Muscle layer of duodenum (tissue), 2 donors: ENCODE data around the gene KIF18B.

Experiments
- H3K27ac ChIP-seq: one replicate; pipeline ENCODE4 v1.7.0; 2013; ENCODE audit warnings: mild to moderate bottlenecking, low read length
- H3K27me3 ChIP-seq: one replicate; pipeline ENCODE4 v1.7.0; 2013; ENCODE audit warnings: low read depth, mild to moderate bottlenecking, control low read depth, low read length
- H3K36me3 ChIP-seq, 2 donors: one replicate each; pipeline ENCODE4 v1.7.0; 2013; ENCODE audit warnings: low read length in 2 of 2, control low read depth in 1 of 2, mild to moderate bottlenecking in 1 of 2; ENCODE audit not compliant: insufficient read depth in 2 of 2, control insufficient read depth in 1 of 2
- H3K4me1 ChIP-seq, 2 donors: one replicate each; pipeline ENCODE4 v1.7.0; 2013; ENCODE audit warnings: low read length in 2 of 2, mild to moderate bottlenecking in 2 of 2, control low read depth in 1 of 2, moderate library complexity in 1 of 2; ENCODE audit not compliant: insufficient read depth in 2 of 2, control insufficient read depth in 1 of 2
- H3K4me3 ChIP-seq, 2 donors: one replicate each; pipeline ENCODE4 v1.7.0; 2013; ENCODE audit warnings: low read length in 2 of 2, low read depth in 1 of 2, mild to moderate bottlenecking in 1 of 2
- H3K9me3 ChIP-seq, 2 donors: one replicate each; pipeline ENCODE4 v1.7.0; 2013; ENCODE audit warnings: low read length in 2 of 2, control low read depth in 1 of 2, mild to moderate bottlenecking in 1 of 2; ENCODE audit not compliant: control insufficient read depth in 1 of 2
- donor health status: healthy.

Gene KIF18B

DNA sequence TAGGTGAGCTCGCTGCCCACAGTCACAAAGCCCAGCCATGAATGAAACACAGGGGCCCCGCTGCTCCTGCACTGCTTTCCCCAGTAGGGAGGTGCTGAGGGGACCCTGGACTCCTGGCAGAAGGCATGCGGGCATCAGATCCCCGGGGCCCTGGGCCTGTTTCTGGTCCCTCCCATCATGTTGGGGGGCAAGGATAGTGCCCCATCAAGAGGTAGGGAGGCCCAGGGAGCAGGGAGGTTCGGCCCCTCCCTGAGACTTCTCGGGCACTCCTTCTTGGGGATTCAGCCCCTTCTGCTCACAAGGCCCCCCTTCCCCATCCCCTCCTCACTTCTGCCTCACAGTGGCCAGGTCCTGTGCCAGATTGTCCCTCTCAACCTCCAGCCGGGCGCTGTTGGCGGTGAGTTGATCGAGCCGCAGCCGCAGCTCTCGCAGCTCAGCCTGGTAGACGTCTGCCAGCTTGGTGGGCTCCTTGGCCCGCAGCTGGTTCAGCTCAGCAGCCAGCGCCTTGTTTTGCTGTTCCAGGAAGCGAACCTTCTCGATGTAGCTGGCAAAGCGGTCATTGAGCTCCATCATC is 32.8 kb downstream of the KIF18B start:
- Histone ChIP-seq H3K9me3 (no peaks in the 10 kb centered on the region), H3K27ac (no peak overlapping the region), H3K36me3 (no peaks in the 10 kb centered on the region), H3K4me3 (no peak overlapping the region), H3K27me3 (peaks cover 4% of the 10 kb centered on the region), H3K4me1 (peaks cover 0 to 13% of the 10 kb centered on the region in 2 donors)

DNA sequence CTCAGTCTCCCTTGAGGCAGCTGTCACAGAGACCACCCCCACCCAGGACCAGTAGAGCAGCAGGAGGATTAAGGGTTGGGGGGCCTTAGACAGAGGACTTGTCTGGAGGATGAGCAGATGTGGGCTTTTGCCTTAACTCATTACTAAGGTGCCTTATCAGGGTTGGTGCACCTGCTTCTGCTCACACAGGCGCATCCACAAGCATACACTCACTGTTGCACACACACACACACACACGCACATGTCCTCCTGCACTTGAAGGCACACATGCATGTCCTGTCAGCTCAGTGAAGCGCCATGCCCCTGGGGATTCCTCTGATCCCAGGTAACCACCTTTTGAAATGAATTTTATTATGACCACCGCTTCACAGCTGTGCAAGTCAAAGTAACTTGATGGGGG is 33.4 kb downstream of the KIF18B start:
- H3K27me3 ChIP-seq = peaks cover 4% of the 10 kb centered on the region

DNA sequence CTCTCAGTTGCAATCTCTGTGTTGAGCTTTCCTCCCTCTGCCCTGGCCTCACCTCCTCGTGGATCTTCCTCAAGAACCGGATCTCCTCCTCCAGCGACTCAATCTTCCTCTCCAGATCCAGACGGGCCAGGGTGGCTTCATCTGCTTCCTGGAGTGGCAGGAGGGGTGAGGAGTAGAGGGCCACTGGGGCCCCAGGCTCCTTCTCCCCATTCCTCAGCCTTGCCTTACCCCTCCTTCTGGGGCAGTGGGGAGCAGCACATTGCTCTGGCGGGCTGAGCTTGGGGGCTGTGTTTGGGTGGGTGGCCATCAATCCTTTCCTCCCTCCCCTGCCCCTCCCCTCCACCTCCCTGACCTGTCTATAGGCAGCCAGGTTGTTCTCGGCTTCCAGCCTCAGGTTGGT is 33.9 kb downstream of the KIF18B start:
- Histone ChIP-seq H3K4me3 (no peak overlapping the region), H3K27ac (no peak overlapping the region), H3K4me1 (peaks cover 0 to 13% of the 10 kb centered on the region in 2 donors), H3K27me3 (peaks cover 4% of the 10 kb centered on the region), H3K36me3 (no peaks in the 10 kb centered on the region), H3K9me3 (no peaks in the 10 kb centered on the region)

More for the DNA sequence above, 33.4 kb downstream of the KIF18B start:
- no peaks in the 10 kb centered on the region for H3K9me3 ChIP-seq
- H3K4me1 ChIP-seq = peaks cover 0 to 13% of the 10 kb centered on the region in 2 donors
- no peaks in the 10 kb centered on the region for H3K36me3 ChIP-seq
- no peak overlapping the region for H3K4me3 ChIP-seq
- no peak overlapping the region for H3K27ac ChIP-seq

DNA sequence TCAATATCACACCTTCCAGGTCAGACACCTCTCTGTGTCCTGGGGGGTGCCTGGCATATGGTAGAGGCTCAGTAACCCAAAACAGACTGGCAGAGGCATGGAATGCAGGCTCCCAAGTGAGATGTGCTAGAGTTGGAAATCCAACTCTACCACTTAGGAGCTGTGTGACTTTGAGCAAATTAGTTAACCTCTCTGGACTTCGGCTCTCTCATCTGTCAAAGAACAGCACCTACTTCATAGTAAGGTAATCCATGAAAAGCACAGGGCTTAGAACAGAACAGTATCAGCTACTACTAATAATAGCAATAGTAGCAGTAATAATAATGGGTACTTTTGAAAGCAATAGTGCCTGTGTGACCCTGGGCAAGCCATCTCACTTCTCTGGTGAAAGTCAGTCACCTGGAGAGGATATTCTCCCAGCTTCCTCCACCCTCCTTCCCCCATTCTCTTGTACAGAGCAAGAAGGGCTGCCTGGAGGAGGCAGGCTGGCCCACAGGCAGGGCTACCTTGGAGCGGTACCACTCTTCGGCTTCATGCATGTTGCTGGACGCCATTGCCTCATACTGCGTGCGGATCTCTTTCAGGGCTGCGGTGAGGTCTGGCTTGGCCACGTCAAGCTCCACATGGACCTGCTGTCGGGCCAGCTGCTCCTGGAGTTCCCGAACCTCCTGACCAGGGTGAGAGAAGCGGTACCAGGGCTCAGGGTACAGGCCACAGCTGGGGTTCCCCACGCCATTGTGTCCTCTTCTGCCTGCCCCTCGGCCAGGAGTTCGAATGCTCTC is 34.6 kb downstream of the KIF18B start:
- Histone ChIP-seq H3K27me3 (peaks cover 4% of the 10 kb centered on the region), H3K36me3 (no peaks in the 10 kb centered on the region), H3K4me3 (no peak overlapping the region), H3K9me3 (no peaks in the 10 kb centered on the region), H3K4me1 (peaks cover 0 to 13% of the 10 kb centered on the region in 2 donors), H3K27ac (no peak overlapping the region)

DNA sequence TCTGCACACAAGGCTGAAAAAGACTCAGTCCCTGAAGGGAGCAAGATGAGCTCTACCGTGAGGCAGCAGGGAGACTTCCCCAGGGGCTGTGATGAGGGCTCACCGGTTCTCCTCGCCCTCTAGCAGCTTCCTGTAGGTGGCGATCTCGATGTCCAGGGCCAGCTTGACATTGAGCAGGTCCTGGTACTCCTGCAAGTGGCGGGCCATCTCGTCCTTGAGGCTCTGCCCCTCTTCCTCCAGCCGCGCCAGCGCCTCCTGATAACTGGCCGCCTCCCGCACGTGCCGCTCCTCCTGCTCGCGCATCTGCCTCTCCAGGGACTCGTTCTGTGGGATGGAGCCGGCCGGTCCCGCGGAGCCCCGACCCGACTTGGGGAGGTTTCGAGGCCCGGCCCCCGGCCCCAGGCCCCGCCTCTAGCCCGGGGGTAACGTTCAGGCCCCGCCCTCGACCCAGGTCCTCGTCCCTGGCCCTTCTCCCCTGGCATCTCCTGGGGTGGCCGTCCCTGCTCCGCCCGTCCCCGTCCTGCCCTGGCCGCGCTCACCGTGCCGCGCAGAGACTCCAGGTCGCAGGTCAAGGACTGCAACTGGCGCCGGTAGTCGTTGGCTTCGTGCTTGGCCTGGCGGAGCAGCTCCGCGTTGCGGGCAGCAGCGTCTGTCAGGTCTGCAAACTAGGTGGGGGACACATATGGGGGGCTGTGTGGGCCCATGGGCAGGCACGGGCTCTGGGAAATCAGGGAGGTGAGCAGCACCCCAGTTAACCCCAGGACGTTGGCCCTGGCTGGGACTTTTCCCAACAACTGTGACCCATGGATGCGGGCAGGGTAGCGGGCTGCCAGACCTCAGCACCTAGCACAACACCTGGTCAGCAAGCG is 36.2 kb downstream of the KIF18B start:
- no peak overlapping the region for H3K27ac ChIP-seq
- peaks cover 1 to 13% of the 10 kb centered on the region in 2 donors for H3K4me1 ChIP-seq
- H3K27me3 ChIP-seq = peaks cover 4% of the 10 kb centered on the region
- H3K4me3 ChIP-seq = peak overlapping the region in 1 of 2 donors; percentile 53
- no peaks in the 10 kb centered on the region for H3K9me3 ChIP-seq
- no peaks in the 10 kb centered on the region for H3K36me3 ChIP-seq

DNA sequence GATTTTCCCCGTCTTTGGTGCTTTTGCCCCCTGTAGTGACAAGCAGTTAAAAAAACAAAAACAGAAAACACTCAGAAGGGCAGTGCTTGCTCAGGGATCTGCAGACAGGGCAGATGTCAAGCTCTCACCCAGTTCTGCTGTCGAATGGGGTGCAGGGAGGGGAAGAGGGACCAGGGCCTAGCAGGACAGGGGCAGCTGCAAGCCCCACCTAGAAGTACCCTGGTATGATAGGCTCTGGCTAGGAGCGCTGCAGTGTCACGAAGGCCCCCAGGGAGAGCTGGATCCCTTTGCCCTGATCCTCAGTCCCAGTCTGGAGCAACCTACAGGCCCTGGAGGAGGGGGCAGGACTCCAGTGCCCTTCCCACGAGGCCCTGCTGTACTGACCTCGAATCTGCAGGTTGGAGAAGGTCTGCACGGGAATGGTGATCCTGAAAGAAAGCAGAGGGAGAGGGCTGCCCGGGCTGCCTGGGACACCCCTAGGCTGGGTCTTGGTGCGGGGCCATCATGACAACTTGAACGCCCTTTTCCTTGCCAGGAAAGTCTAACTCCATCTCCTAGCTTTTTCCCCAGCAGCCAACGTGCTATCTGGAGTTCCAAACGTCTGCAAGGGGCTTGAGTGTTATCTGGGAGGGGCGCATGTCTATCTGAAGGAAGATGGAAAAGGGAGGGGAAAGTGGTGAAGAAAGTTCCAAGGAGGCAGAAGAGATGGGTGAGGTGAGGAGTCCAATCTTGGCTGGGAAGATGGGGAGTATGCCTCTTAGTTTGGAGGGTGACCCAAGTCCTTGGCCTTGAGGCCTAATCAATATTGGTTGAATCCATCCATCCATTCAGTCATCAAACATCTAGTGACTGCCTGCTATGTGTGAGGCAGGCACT is 37.1 kb downstream of the KIF18B start:
- no peaks in the 10 kb centered on the region for H3K9me3 ChIP-seq
- H3K4me3 ChIP-seq = no peak overlapping the region
- H3K4me1 ChIP-seq = peaks cover 8 to 10% of the 10 kb centered on the region in 2 donors
- peaks cover 4% of the 10 kb centered on the region for H3K27me3 ChIP-seq
- no peaks in the 10 kb centered on the region for H3K36me3 ChIP-seq
- H3K27ac ChIP-seq = no peak overlapping the region

DNA sequence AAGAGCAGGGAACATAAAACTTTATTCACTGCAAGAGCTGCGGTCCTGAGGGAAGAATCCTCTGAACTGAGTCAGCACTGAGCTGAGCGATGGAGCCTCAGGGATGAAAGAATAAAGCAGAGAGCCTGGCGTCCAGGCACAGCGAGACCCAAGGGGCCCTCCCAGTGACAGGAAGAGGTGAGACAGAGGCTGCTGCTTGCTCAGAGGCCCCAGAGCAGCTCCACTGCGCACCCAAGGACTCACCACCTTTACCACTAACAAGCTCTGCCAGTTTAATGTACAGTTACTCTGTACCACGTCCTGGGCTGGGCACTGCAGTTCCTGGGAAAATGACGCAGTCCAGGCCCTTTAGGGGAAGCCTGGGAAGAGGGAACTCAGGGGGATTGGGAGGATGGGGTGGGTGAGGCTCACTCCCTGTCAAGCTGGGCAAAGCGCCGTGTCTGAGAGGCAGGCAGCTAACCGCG is 37.9 kb downstream of the KIF18B start:
- Histone ChIP-seq H3K9me3 (no peaks in the 10 kb centered on the region), H3K27ac (no peak overlapping the region), H3K27me3 (peaks cover 4% of the 10 kb centered on the region), H3K36me3 (no peaks in the 10 kb centered on the region), H3K4me3 (no peak overlapping the region), H3K4me1 (peaks cover 8 to 10% of the 10 kb centered on the region in 2 donors)

DNA sequence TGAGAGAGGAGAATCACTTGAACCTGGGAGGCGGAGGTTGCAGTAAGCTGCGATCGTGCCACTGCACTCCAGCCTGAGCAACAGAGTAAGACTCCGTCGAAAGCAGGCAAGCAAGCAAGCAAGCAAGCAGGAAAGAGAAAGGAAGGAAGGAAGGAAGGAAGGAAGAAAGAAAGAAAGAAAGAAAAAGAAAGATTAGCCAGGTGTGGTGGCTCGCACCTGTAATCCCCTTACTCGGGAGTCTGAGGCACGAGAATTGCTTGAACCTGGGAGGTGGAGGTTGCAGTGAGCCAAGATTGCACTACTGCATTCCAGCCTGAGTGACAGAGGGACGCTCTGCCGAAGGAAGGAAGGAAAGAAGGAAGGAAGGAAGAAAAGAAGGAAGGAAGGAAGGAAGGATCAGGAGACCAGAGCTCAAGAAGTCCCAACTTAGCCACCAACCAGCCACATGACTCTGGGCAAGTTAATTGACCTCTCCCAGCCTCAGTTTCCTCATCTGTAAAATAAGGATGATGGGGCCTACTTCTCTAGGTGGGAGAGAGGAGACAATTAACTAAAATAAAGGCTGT is 38.7 kb downstream of the KIF18B start:
- Histone ChIP-seq H3K27me3 (peaks cover 4% of the 10 kb centered on the region), H3K36me3 (no peaks in the 10 kb centered on the region), H3K4me1 (peaks cover 8 to 10% of the 10 kb centered on the region in 2 donors), H3K27ac (no peak overlapping the region), H3K9me3 (no peaks in the 10 kb centered on the region), H3K4me3 (no peak overlapping the region)

DNA sequence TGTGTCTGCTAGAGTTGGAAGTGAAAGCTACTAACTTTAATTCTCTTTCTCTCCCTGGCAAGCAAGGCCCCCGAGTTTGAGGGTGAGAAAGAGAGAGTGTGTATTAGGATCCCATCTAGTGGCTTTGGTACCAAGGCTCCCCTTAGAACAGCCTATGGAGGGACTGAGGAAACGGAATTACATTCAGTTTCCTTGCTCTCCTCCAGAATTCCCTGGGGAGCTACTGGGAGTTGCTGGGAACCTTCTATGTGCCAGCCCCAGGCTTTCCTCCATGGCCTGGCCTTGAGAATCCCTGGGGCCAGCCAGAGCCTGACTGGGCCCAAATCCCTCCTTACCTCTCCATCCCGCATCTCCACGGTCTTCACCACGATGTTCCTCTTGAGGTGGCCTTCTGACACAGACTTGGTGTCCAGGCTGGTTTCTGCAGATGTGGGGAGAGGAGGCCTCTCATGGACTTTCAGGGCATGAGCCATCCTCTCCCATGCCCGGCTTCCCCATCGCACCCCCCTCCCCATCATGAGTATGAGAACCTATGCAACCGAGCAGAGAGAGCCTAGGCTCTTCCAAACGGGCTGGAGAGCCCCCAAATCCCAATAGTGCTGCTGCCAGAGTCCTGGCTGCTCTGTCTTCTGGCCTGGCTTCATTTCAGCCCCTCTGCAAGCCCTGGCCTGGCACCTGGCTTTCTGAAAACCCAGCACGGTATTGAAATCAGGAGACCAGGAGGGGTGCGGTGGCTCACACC is 39.7 kb downstream of the KIF18B start:
- Histone ChIP-seq H3K27ac (no peak overlapping the region), H3K36me3 (no peaks in the 10 kb centered on the region), H3K27me3 (peaks cover 4% of the 10 kb centered on the region), H3K9me3 (no peaks in the 10 kb centered on the region), H3K4me3 (no peak overlapping the region), H3K4me1 (peaks cover 8 to 10% of the 10 kb centered on the region in 2 donors)
